HG03432 (cell line): ENCODE results near the gene CALCR.
"Not testable (repeated sequence)": the region's sequence is repeated elsewhere in the genome, so short reads cannot be mapped to it uniquely, and the experiment has no call there.

Experiments used
- ATAC-seq: cut with Tn5 transposase; IDR thresholded peaks from one replicate; pipeline ENCODE4 v1.9.1; 2021; ENCODE audit warnings: mild to moderate bottlenecking, moderate library complexity; ENCODE audit not compliant: unreplicated experiment

The CALCR gene

DNA sequence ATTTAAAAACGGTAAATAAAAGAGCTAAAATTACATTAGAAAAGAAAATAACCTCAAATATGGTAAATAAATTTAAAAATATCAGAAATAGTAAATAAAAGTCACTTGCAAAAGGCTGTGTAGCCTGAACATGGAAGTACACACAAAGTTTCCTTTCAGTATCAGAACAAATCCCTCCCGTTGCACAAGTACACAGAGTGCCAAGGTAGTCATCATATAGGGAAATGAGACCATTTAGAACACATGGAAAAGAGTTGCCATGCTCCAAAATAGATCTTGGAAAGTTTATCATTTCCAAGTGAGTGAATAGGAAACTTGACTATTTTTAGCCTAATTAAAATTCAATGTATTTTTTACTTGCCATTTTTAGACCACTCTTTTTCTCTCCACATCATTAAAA lies 11.6 kb downstream of the CALCR start:
- ATAC-seq, result no peak

DNA sequence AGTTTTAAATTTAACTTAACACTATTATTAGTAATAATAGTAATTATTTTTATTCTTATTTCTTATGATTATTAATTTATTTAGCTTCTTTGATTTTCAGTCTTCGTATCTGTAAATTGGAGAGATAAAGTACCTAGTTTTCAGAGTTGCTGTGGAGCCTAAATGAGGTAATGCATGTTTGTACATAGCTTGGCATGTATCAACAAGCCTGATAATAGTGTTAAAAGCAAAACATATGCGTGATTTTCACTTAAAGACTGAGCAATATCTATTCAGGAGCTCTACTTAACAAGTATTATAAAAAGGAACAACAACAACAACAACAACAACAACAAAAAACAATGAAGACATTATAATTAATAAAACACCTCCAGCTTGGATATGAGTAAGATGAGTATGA lies 12.4 kb downstream of the CALCR start:
- no peak for ATAC-seq

DNA sequence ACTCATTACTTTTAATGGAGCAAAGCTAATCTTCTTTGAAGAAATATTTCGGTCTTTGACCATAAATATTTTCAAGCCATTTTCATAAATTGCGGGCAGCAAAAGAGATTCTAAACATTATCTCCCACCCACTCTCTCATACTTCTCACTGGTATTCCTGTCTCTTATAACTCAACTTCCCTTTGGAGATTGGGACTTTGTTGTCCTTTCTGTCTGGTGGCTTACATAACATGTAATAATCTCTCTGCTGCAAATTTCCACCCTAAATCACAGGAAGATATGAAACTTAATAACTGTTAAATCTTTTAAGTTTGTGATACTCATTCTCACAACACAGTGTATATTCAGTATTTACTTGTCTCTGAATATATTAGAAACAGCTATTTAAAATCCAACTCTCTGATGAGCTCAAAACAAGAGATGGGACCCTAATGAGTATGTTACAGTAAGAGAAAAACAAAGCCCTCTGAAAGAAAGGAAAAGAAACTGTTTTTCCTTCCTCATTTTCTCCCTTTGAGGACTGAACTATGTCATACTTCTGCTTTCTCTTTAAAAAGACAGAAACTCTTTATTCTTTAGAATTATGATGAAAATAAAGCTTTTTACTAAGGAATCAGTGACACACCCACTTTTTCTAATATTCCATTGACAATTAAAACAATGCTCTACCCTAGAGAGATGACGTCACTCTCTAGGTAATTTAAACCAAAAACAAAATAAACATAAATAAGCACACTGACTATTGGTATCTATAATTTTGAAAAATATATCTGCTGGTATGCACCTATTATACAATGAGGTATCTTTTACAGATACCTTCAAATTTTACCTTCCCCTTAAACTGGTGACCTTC lies 14.7 kb downstream of the CALCR start:
- no peak for ATAC-seq

DNA sequence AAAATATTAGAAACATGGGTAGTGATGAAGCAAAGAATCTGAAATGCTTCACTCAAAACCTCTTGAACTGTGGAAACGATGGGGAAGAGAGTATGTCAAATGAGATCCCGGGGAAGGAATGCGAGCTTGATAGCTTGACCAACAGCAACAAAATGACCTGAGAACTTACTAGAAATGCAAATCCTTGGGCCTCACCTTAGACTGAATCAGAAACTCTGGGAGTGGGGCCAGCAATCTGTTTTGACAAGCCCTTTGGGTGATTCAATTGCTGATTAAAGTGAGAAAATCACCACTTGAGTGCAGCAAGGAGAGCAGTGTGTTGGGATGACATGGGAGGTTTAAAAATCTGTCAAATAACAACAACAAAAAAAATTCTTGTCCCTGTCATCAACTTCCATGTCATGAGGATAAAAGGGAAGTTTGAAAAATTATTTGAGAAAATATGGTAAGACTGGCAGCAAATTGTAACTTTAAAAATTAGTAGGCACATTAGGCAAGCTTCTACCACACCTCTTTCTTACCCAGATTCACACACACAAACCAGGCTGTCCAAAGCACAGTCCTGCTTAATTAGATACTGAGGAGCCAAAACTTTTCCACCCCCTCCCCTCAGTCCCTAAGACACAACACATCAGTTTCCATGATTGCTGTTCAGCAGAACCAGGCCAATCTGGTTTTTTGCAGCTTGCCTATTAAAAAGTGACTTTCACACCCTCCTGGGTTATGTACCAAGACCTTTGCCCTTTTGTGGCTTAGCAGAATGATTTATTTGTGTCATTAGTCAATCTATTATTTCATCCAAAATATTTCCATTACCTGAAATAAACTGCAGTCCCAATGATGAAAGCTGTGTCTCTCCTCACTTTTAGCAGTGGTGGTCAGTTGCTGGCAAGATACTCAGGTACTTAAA lies 15.6 kb downstream of the CALCR start:
- no peak for ATAC-seq

DNA sequence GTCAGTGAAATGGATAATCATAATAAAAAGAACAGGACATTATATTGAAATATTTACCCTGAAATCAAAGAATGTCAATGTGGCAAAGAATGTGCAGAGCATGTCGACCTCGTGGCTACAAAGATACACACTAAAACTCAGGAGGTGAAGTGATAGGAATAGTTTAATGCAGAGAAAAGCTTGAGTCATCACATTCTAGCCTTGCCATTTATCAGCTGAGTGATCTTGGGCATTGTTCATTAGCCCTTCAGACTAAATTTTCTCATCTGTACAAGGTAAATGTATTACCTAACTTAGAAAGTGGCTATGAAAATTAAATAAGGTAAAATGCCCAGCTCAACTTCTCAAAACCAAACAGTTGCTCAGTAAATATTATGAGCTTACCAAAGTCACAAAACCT lies 22.6 kb downstream of the CALCR start:
- ATAC-seq, result no peak

DNA sequence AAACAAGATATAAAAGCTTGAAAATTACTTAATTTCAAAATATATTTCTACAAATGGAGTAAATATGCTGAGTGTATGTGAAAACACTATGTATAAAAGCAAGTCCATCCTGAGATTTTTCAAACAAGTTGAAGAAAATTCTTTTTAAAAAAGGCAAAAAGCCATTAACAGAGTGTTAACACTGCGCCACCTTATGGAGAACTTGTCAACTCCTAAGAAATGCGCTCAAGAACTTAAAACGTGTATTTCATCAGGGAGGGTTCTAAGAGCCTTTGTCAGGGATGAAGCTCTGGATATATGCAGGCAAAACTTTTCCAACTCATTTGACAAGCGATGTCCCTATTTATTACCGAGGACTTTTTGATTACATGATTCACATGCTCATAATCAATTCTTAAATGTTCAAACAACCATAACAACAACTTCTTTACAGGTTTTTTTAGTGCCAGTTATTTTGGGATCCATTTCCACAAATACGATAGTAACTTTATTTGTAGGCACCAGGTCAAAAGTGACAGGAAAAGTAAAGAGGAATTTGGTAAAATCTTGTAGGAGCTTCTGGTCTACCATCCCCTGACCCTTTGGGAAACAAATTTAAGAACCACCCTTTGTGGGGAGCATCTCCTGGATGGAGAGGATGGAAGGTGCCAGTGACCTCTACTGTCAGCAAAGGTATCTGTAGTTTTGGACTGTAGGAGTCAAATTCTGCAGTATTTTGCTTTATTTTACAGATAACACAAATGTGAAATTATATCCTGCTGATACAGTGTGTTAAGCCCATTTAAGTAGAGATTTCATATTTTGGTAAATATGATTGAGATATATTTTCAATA lies 23.2 kb downstream of the CALCR start:
- ATAC-seq, result peak; percentile 66

DNA sequence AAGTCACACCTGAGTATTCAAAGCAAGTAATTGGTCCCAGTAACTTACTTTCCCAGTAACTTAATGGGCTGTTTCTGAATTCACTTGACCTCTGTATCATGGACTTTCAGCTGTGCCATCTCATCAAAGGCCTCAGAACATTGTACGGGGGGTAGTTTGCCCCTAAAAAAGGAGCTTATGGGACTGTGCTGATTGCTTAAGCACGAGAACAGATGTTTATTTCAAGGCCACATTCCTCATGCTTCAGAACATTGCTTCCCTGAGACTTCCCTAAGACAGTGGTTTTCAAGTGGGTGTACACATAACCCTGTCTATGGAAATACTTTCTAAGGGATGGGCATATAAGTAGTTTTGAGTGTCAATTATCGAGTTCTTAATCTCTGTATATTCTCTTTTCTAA lies 26.8 kb downstream of the CALCR start:
- no peak for ATAC-seq

DNA sequence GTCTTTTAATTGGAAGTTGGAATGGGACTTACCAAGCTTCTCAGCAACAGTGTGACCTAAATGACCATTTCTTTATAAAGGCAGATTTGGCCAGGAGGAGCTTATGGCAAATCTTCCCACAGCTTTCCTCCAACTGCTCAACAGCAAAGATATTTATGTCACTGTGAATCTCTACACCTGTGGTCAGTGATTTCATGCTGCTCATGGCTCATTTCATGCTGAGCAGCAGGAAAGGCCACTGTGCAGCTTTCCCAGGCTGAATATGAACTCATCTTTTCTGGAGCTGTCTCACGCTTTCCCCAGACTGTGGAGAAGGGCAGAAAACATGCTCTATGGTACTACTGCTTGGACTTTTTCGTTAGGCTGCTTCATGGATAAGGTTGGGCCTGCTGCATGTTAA lies 29.8 kb downstream of the CALCR start:
- ATAC-seq, result no peak

DNA sequence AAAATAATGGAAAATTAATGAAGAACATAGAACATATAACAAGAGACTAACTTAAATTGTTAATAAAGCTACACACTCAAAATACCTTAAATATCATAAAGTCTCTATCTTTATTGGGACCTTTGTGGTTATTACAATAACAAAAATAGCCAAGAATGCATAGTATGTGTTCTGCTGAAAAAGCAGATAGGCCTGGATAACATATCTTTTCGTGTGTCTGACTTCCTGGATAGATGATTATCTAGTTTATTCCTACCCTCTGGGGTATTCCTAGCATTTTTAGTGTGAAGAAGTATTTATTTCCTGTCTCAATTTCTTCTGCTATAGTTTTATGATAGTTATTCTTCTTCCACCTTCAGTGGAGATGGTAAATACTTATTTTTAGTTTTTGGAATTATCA lies 36.5 kb downstream of the CALCR start:
- ATAC-seq, result no peak

DNA sequence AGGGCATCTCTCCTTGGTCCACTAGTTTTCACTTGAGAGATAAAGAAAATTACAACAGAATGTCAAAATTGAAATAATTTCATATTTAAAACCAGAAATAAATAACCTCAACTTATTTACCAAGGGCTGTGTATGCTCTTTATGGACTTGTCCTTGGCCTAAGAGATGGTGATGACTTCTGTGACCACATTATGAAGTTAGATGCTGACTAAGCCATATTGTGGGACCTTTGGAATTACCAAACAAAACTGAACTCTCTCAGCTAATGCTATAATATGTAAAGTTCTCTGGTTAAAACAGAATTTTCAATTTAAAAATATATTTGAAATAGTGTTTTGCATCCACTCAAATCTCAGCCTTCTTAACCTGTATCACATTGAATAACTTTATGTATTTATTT lies 38.9 kb downstream of the CALCR start:
- no peak for ATAC-seq

DNA sequence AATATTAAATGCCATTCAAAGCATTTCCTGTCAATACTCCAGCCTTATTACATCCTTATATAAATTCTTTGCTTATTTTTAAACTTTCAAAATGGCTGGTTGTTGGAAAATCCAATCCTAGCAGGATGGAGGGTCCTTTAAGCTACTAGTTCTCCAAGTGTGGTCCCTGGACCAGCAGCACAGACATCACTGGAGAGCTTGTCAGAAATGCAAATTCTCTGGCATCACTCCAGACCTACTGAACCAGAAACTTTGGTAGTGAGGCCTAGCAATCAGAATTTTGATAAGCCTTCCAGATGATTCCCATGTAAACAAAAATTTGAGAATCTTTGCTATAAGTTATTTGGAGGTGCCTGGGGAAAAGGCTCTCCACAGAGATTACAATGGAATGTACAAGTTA lies 43.8 kb downstream of the CALCR start:
- ATAC-seq, result no peak

DNA sequence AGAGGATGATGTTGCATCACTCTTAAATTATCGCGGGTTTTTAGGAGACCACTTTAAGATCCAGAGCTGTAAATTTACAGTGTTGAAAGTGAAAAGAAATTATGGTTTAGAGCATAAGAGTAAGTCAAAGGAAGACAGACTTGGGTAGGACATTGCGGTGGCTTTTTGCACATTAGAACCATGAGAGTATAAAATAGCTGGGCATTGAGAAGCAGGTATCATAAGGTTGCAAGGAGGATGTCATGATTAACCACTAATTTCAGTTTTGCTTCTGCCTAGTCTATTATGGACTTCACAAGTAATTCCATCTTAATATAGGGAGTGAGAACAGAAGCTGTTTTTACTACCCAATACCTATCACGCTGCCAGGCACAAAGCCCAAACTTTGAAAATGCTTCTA lies 57.7 kb downstream of the CALCR start:
- no peak for ATAC-seq

DNA sequence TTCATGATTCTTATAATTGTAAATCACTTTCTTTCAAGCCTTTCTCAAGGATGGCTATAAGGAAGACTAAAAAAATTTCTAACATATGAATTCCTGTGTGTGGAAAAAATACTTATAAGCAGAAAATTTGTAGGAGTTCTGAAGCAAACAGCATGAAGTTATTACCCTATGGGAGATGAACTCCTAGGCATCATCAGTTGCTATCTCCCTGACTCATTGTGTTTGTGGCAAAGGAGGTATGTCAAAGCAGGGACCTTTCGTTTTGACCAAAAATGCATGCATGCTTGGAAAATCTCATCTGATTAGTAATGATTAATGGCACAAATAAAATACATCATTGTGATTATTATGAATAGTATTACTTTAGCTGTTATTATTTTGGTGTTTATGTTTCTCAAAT lies 59.4 kb downstream of the CALCR start:
- no peak for ATAC-seq

DNA sequence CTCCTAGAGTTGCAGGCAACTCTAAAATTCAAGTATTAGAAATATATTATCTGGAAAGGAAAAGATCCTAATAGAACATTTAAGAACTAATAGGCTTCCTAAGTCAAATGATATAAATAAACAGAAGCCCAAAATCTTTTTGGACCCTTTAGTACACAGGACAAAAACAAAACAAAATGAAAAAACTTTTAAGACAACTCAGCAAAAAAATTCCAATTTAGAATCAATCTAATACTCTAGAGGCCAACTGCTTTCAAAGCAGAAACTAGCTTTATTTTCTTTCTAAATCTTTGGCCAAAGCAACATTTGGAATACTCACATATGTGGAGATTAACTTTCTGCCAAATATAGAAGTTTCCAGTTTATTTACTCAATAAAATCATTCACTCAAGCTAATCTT lies 65.2 kb downstream of the CALCR start:
- no peak for ATAC-seq

DNA sequence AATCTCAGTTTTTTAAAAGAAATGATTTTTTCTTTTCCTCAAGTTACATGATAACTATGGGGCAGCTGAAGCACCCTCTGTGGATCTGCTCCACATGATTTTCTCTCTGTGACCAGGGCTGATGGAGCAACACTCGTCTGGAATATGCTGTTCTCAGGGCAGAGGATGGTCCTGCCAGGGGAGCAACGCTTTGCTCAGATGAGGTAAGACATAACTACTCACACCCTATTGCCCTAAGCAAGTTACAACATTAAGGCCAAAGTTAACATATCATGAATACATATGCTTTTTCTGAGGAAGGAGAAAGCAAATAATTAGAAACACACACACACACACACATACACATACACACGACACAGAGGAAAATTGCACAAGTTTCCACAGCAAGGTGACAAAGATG lies 71.4 kb downstream of the CALCR start:
- no peak for ATAC-seq

DNA sequence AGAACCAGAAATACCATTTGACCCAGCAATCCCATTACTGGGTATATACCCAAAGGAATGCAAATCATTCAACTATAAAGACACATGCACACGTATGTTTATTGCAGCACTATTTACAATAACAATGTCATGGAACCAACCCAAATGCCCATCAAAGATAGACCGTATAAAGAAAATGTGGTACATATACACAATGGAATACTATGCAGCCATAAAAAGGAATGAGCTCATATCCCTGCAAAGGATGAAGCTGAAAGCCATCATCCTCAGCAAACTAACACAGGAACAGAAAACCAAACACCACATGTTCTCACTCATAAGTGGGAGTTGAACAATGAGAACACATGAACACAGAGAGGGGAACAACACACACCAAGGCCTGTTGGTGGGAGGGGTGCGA lies 82.7 kb downstream of the CALCR start:
- not testable (repeated sequence) for ATAC-seq

DNA sequence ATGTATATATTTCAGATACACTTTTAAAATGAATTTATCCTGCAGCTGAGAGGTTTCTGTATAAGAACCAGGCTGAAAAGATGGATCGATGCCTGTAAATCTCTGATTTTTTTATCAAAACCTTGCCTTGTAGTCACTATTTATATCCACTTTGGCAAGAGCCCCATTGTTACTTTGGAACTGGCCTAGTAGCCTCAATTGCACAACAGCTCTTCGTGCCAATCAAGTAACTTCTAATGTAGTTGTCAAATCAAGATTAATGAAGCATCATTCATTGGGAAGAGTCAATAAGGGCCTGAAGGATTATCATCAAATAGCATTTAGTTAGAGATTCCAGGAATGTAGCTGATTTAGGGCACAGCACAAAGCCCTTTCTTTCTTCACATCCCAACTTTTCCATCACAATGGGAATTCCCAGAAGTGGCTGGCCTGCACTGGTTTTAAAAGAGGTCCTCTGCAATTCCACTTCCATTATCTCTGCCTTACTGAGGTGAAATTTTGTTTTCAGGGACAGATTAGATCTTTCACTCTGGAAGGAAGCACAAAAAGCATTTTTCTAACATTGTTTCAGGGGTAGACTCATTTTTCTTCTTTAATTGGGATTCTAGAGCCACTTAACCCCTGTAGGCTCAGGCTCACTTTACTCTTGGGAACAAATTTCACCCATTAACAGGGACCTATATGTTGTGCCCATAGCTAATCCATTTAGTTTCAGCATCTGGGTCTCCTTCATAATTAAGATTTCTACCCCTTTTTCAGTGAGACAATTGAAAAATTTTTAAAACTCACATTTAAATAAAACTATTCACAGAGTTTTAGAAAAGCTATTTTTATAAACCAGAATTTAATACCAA lies 97.8 kb downstream of the CALCR start:
- no peak for ATAC-seq

DNA sequence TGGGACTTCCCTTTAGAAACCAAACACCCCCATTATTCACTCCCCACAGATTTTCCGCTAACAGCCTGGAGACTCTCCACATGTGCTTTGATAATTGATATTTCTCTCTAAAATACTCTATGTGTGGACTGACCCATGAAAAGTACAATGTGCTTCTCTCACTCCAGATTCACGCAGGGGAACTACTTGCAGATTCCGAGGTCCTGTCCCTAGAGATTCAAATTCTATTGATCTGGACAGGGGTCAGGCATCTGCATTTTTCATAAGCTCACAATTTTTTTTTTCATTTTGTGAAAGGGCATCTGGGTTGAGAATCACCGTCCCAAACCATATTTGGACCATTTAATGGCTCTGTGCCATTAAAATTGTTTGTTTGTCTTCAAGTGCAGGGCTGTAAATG lies 98.7 kb downstream of the CALCR start:
- ATAC-seq, result no peak

DNA sequence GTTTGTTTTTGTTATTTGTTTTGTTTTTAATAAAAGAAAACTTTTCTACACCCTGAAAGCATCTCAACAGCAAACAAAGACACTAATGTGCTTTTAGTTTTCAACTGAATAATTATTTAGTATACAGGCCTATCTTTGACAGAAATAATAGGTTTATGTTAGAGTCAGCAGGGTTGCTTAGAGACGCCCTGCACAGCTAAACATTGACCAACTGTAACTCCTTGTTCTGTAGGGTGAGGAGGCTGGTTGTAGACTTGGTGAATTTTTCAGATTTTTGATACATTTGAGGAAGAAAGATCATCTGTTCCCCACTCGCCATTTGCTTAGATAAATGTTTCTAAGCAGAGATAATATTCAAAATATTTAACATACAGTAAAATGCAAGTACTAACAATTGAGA lies 103.1 kb downstream of the CALCR start:
- ATAC-seq, result no peak

DNA sequence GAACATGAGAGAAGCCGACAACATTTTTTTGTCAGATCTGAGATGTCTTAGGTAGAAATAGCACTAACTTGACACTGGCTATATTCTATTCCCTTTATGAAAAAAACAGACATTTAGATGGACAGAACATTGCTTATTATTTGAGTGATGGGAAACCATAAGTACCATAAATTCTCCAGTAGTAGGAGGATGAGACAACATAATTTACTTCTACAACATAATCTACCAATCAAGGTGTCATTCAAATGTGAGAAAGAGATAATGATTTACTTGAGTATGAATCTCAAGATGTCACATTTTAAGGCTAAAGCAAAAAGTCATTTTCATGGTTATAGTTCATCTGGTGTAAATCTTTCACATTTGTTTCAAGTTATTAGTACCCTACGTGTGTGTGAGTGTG lies 110.8 kb downstream of the CALCR start:
- no peak for ATAC-seq
